Activated T-cell treated with anti-CD3 and anti-CD28 coated beads, Interleukin-2, amount 50 U/mL, for 48 hours (primary cell): ENCODE data around the gene CACNA1A.
"Not testable (repeated sequence)": the region's sequence is repeated elsewhere in the genome, so short reads cannot be mapped to it uniquely, and the experiment has no call there.

ENCODE experiments used
- DNase-seq, 2 experiments: peaks; one replicate each; pipeline ENCODE4 v3.0.0-alpha.2; 2020

Gene CACNA1A

DNA sequence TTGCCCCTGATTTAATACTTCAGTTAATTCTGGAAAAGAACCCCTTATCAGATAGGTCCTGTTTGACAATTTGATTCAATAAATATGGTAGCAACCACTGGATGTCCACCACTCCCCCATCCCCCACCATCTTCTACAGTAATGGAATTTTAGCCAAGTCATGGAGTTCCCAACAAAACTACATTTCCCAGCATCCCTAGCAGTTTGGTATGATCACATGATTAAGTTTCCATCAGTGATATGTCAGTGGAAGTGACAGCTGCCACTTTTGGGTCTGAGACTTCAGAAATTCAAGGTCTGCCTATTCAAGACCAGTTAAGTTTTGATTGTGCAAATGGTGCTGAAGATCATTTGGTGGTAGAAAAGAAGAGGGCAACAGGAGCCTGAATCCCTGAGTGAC lies 85.5 kb downstream of the CACNA1A start:
- no peak for DNase-seq

DNA sequence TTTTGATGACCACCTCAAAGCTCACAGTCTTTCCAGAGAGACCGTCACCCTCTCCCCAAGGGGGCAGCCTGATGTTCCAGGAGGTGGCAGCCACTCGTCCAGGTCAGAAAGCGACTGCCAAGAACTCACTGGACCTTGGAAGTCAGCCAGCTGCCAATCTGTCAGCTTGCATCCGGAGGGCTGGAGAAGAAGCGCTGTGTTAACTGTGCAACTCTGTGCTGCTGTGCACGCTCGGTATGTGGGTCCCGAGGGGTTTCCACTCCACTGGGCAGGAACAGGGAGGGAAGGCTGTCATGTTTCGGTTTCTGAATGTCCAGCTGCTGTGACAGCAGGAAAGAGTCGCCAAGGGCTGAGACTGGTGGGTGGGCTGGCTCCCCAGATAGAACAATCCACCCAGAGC lies 89.2 kb downstream of the CACNA1A start:
- DNase-seq, result no peak

DNA sequence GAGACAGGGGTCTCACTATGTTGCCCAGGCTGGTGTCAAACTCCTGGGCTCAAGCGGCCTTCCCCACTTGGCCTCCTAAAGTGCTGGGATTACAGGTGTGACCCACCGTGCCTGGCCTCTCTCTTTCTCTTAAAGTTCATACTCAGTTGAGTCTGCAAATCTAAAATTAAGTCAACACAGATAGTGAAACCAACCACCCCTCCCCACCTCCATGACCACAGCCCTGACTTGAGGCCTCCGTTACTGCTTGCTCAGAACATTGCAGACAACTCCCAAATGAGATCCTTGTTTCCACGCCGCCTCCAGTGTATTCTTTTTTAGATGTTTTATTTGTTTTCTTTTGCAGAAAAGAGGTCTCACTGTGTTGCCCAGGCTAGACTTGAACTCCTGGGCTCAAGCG lies 94.4 kb downstream of the CACNA1A start:
- no peak for DNase-seq

DNA sequence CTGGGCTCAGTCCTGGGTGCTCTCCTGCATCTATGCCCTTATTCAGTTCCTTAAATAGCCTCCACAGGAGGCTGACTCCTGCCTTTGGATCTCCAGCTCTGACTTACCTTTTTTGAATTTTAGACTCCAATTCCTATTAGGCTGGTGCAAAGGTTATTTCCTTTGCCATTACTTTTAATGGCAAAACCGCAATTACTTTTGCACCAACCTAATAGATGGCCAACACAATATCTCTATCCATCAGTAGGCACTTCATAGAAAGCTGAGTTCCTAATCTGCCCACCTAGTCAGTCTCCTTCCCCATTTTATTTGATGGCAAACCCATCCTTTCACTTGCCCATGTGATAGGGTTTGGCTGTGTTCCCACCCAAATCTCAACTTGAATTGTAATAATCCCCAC lies 95.3 kb downstream of the CACNA1A start:
- no peak for DNase-seq

DNA sequence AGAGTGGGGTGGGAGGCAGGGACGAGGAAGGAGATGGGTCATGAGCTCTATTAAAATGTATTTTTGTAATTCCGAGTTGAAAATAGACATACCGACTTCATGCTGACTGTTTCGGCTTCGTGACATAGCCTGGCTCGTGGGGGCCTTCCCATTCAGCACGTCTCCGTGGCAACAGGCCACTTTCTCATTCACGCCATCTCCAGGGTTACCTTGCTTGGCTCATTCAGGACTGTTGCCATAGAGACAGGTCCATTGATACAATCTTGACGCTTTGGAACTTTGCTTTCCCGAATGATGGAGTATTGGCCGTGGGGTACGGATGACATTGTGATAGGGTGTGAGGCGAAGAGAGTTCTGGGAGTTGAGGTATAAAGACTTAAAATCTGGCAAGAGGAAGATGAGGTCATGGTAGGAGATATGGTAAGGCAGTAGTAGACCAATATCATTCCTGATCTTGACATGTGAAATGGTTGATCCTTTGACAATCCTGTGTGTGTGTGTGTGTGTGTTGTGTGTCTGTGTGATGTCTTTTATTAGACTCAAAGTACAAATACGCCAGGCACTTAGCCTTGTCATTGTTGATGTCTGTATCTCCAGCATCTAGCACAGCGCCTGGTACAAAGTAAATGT lies 97.3 kb downstream of the CACNA1A start:
- DNase-seq, result no peak

DNA sequence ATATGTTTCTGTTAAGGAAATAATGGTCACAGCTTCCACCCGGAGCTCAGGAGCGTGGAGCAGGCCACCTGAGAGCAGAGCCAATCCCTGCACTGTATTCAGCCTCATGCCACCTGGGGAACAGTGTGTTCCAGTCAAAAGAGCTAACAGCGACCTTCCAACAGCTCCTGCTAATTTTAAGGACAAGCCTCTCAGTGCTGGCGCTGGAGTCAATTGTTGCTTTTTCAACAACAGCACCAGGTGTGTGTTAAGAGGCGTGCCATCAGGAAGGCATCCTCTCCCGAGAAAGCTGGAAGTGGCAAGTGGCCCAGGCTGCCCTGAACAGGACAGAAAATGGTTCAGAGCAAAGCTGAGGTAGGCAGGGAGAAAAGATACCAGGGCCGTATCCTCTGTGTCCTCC lies 102.0 kb downstream of the CACNA1A start:
- DNase-seq, result no peak

DNA sequence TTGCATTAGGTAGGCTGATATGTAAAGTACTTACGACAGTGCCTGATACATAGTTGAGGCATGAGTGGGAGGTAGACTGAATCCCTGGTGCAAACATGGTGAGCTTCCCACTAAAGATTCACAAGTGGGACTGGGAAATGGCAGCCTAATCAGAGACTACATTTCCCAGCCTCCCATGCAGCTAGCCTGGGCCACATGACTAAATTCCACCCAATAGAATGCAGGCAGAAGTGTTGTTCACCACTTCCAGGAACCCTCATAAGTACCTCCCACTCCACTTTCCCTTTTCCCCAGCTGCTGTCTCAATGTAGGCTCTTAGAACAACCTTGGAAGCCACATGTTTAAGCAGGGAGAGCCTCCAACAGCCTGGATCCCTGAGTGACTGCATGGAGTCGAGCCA lies 104.9 kb downstream of the CACNA1A start:
- DNase-seq, result peak in 1 of 2 experiments; percentile 16

DNA sequence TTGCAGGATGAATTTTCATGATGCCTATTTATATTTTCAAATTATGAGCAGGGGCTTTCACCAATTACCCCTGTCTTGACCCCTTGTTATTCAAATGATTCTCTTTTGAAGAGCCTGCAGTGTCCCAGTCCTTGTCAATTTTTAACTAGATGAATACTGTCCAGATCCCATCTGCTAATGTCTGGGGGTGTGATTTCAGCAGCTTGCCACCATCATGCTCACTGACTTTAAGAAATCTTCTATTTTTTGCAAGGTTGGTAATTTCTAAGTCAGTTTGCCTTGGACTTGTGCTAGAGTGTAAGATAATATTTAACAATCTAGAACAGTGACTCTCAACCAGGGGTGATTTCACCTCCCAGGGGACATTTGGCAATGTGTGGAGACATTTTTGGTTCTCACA lies 106.0 kb downstream of the CACNA1A start:
- DNase-seq, result no peak

DNA sequence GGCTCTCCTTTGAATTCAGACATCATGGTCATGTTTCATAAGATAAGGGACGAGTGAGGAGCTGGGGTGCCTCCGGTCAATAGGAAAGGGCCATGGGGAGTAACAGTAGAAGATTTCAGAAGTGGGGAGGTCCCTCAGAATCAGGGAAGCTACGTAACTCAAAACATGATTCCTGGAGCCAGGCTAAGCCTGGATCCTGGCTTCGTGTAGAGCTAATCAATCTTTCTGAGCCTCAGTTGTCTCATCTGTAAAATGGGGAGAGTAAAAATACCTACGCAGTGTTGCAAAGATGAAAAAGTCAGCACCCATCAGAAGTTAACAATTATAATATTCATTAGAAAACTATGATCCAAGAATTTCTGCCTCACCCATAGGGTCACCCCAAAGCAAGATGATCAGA lies 106.5 kb downstream of the CACNA1A start:
- DNase-seq, result no peak

DNA sequence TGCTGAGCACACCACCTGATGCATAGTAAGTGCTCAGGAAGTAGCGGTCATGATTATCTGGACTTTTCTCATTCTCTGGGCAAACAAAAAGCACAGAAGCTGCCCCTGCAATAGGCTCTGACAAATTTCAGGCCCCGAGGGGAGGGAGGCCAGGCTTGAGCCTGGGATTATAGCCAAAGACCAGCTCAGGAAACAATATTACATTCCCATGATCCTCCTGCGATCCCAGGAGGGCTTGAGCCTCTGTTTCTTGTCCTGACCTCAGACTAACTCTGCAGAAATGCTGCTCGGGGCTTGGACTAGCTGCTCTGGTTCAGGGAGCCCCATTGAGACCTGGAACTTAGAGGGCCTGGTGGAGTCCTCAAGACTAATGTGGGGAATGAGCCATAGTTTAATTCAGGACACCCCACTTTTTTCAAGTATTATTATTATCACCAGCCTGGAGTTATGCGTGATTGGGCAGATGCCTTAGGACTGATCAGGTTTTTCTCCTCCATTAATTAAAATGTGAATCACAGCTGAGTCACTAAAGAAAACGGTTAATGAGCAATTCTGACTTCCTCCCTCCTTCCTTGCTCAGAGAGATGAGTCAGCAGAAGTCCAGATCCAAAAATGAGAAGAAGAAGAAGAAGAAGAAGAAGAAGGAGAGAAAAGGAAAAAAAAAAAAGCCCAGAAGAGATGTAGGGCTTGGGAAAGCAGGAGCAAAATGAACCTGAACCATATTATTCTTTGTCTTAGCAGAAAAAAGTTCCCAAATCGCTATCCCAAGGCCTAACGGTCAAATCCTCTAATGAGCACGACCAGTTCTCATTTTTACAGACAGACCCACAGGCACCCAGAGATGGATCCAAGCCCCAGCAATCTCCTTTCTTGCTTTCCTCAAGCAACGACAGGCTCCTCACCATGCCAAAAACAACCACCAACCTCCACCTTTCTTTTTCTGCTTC lies 107.2 kb downstream of the CACNA1A start:
- DNase-seq, result no peak

DNA sequence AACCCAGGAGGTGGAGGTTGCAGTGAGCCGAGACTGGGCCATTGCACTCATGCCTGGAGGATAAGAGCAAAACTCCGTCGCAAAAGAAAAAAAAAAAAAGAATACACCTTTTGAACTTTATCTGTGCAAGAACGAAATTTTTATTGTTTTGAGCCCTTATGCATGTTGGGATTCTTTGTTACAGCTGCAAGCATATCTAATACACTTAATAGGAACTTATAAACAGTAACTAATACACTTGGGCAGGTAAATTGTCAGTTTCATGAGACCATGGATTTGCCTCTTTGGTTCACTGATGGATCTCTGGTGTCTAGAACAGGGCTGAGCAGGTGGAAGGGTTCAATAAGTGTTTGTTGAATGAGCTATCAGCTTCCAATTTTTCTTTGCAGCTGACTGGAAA lies 108.1 kb downstream of the CACNA1A start:
- DNase-seq, result no peak

DNA sequence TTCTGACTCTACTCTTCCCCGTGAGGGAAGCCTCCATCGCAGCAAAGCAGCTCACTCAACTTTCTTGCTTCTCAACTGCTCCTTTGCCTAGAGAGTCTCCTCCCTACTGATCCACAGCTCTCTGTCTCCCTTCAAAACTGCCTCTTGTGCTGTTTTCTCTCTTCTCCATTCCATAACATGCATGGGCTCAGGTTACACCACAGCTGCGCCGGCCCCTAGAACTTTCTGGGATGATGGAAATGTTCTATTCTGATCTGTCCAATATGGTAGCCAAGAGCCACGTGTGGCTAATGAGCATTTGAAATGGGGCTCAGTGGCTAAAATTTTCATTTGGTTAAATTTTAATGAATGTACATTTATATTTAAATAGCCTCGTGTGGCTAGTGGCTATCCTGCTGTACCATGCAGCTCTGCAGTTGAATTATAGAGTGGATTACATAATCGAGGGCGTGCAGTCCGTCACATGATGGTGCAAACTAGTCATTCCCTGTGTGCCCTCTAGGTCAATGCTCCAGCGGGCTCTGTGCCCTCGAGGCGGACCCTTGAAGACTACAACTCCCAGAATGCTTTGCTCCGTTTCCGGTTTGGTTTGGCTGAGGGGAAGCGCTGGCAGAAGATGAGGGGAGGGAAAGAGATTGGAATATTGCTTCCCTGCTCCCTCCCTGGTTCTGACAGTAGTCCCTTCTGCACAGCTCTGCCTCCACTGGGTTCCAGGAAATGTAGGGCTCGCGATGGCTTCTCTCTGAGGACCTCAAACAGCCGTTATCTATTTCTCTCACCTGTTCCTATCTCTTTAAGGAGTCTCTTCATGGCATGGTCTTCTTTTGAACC lies 109.8 kb downstream of the CACNA1A start:
- DNase-seq, result peak; percentile 18 to 20

DNA sequence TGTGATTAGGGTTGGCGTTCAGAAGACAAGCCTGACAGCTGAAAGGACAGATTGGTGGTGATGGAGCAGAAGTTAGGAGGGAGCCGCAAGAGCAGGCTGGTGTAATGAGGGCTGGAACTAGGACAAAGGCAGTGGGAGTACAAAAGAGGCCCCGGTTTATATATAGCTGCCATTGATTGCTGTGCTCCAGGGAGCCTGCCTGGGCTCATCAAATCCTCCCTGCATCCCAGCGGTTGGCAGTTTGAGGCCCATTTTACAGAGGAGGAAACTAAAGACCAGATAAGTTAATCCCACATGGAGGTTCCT lies 123.7 kb downstream of the CACNA1A start:
- DNase-seq, result no peak

DNA sequence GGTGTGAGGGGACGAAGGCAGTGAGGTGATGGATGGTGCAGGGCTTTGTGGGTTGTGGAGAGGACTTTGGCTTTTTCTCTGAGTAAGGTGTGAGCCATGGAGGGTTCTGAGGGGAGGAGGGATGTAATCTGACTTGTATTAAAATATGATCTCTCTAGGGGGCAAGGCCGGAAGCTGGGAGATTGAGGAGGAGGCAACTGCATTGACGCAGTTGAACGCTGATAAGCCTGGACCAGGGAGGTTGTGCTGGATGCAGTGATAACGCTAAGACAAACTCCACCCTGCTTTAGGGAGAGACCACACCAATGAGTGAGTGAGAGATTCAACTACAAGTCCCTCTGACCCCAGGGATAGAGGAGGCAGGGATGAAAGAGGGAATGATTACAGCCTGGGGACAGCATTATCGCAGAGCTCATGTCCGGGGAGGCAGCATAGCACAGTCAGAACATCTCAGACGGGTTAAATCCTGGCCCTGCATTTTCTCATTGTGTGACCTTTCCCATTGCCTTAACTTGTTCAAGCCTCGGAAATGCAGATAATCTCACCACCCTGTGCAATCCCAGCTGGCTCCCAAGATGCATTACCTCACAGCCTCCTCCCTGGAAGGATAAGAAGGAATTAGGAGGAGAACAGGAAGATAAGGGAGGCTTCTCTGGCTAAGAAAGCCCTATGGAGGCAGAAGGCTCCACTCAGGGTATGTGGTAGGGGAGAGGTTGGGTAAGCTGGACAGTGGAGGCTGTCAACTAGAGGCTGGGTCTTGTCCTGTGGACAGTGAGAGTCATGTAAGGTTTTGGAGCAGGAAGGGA lies 124.2 kb downstream of the CACNA1A start:
- DNase-seq, result no peak

DNA sequence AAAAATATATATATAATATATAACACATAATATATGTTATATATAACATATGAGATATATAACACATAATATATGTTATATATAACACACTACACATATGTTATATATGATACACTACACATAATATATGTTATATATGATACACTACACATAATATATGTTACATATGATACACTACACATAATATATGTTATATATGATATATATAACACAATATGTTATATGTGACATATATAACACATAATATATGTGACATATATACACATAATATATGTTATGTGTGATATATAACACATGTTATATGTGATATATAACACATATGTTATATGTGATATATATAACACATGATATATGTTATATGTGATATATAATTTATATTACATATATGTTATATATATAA lies 129.7 kb downstream of the CACNA1A start:
- DNase-seq, result no peak

DNA sequence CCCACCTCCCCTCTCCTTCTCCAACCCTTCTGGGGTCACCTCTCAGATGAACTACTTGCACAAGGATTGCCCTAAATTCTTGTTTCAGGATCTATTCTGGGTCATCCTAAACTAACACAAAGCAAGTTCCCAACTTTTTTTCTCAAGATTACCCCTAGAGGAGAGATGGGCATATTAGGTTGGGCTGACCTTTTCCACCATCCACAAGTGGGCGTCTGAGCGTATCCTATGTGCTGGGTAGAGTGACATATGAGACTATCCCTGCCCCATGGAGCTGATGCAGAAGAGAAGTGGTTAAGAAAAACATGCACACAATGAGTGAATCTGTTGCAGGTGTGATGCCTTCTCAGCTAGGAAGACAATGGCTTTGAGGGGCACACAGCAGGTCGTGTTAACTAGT lies 132.7 kb downstream of the CACNA1A start:
- no peak for DNase-seq

DNA sequence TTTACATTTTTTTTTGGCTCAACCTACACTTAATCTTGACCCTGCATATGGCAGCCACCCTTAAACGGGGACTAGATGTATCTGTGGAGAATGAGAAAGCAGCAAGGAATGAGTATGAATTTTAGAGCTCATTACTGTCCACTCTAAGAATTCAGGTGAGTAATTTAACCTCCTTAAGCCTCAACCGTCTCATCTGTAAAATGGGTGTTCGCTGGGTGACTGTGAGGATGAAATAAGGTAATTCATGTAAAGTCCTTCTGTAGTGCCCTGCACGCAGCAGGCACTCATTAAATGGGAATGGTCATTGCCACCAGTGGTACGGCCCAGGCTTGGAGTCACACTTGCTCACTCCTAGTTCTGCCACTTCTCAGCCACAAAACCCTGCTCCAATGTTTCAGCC lies 135.3 kb downstream of the CACNA1A start:
- DNase-seq, result no peak

DNA sequence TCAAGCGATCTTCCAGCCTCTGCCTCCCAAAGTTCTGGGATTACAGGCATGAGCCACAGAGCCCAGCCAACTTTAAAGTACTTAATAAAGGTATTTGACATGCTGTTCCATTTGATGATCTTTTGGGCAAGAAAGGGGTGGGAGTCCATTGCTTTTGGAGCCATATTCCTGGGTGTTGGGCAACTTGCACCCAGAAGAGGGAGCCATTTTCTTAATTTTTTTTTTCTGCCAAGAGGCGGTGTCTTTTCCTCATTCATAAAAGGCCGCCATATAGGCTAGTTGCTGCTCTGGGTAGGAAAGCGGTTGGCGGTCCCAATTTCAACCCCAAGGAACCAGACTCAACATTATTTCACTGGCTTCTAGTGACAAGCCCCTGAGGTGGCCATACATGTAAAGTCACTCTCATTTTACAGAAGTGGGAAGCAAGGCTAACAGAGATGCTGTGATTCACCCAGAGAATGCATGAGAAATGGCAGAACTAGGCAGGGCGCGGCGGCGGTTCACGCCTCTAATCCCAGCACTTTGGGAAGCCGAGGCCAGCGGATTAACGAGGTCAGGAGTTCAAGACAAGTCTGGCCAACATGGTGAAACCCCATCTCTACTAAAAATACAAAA lies 139.6 kb downstream of the CACNA1A start:
- no peak for DNase-seq

DNA sequence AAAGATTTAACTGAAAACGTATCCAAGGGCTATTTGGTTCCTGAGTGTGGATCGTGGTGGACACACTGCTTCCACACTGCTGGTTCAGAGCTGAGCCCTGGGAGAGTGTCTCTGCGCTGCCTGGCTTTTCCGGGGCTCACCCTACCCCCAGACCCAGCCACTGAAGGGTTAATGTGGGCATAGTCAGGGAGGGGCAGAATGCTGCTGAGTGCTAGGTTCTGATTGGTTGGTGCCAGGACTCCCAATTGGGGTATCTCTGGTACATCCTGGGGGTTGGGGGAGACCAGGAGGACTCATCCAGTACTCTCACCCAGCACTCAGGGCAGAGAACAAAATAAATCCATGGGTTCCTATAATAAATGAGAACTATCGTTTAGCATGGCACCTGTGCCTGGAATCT lies 142.3 kb downstream of the CACNA1A start:
- DNase-seq, result no peak

DNA sequence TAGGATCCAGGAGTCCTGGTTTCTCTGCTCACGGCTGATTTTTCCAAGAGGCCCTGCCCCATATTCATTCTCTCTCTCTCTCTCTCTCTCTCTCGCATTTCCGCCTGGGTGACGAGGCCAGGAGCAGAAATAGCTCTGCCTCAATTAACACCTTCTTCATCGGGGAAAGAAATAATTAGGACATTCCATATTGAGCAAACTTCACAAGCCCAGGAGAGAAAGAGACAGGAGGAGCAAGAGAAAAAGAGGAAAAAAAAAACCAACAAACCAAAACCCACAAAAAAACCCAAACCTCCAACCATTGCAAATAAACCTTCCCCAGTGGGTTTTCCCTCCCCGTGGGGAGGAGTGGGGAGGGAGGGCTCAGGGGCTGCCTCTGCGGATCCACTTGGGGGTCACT lies 143.0 kb downstream of the CACNA1A start:
- no peak for DNase-seq

DNA sequence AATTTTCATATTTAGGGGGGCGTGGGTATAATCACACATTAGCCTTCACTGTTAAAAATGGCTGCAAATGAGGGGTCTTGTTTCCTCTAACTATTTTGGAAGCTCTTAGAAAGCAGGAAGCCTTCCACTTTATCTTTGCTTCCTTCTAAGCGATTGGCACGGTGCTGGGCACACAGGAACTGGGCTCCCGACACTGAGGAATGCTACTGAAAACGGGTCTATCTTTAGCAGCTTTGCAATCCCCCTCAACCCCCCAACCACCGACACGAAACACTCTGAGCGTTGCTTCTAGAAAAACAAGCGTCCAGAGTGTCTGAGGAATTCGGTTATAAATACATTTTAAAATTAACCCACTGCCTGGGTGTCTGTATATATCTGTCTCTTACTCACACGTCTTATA lies 143.6 kb downstream of the CACNA1A start:
- no peak for DNase-seq

DNA sequence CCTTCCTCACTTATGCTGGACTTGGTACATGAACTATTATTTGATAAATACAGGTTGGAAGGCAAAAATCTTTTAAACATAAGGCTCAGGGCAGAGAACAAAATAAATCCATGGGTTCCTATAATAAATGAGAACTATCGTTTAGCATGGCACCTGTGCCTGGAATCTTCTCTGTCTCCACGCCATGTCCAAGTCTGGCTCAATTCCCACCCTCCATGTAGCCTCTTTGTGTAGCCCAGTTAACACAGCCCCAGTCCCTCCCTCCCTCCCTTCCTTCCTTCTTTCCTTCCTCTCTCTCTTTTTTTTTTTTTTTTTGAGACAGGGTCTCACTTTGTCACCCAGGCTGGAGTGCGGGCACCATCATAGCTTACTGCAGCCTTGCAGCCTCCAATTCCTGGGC lies 144.6 kb downstream of the CACNA1A start:
- not testable (repeated sequence) for DNase-seq
